Measurements from ENCODE around the gene MINDY2. TPM values are rescaled to one million over a fixed set of nuclear protein-coding genes. Genes with fewer than 3 reads are reported as not detected.
A peak's percentile ranks its signal among the peaks of the same experiment; 100 is the strongest.

The MINDY2 gene
- total and polyA plus RNA-seq, 4 donors = 1.5 to 7.0 (median 5.1) TPM

DNA sequence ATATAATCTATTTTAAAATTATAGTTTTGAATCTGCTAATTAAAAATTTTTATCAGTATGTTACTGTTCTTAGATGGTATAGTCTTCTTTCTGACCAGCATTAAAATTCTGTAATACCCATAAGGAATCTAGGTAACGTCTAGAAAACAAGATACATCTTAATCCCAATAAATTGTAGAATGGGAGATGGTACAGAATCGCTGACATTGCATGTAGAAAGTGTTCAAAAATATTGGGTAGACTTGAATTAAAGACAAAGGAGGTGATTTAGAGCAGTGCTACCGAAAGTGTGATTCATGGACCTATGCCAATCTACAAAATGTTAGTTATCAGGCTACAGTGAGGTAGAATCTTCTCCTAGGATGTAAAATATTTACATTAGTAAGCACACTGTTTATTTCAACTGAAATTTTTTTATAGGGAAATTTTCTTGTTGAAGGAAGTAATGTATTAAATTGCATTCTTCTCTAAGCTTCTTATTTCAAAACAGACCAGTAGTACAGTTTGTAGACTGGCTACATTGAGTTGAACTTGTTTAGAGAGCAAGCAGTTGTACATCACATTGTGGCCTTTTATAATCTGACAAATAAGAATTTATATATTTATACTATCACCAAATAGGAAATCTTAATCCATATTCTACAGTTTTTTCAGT lies 17.1 kb downstream of the MINDY2 start:
- H3K9me3 ChIP-seq (ENCODE audit: control insufficient read depth in 4 of 4, low read length in 3 of 4) = no peaks in the 10 kb centered on the region
- 96% methylated on average over 3 of the region's 3 CpGs for WGBS
- no peaks in the 10 kb centered on the region for H3K27me3 ChIP-seq (ENCODE audit: control insufficient read depth in 4 of 4, insufficient read depth in 4 of 4, low read length in 3 of 4)
- no peaks in the 10 kb centered on the region for H3K4me1 ChIP-seq (ENCODE audit: control insufficient read depth in 4 of 4, insufficient read depth in 4 of 4, low read length in 3 of 4)
- no peak for DNase-seq (ENCODE audit: low spot score)
- H3K4me3 ChIP-seq (ENCODE audit: low read depth in 1 of 3, low read length in 3 of 3) = no peak overlapping the region
- no peak overlapping the region for H3K9ac ChIP-seq (ENCODE audit: low read depth in 1 of 2, low read length in 2 of 2)
- TF ChIP-seq FOXA2 (IDR thresholded peaks at IDR 0.05) = no peak
- no peak for TF ChIP-seq CTCF (IDR thresholded peaks at IDR 0.05; ENCODE audit: low read depth, low read length, missing input control)
- no peak for TF ChIP-seq NR2F2 (IDR thresholded peaks at IDR 0.05)
- TF ChIP-seq RAD21 (IDR thresholded peaks at IDR 0.05) = no peak
- TF ChIP-seq GABPA (IDR thresholded peaks at IDR 0.05 in 1 of 2, conservative IDR thresholded peaks at IDR 0.05 in 1 of 2) = no peak
- TF ChIP-seq, protein P1, sequence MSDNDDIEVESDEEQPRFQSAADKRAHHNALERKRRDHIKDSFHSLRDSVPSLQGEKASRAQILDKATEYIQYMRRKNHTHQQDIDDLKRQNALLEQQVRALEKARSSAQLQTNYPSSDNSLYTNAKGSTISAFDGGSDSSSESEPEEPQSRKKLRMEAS (IDR thresholded peaks at IDR 0.05) = no peak
- no peak for TF ChIP-seq EGR1 (IDR thresholded peaks at IDR 0.05; ENCODE audit: low read depth in 2 of 2)
- TF ChIP-seq ZBTB33 (IDR thresholded peaks at IDR 0.05) = no peak
- no peak for TF ChIP-seq TAF1 (conservative IDR thresholded peaks at IDR 0.05)
- TF ChIP-seq HNF4A (conservative IDR thresholded peaks at IDR 0.05) = no peak
- no peak for TF ChIP-seq JUND (IDR thresholded peaks at IDR 0.05)
- no peak for TF ChIP-seq SP1 (IDR thresholded peaks at IDR 0.05)
- TF ChIP-seq HNF4G (IDR thresholded peaks at IDR 0.05) = no peak
- TF ChIP-seq, protein P2, sequence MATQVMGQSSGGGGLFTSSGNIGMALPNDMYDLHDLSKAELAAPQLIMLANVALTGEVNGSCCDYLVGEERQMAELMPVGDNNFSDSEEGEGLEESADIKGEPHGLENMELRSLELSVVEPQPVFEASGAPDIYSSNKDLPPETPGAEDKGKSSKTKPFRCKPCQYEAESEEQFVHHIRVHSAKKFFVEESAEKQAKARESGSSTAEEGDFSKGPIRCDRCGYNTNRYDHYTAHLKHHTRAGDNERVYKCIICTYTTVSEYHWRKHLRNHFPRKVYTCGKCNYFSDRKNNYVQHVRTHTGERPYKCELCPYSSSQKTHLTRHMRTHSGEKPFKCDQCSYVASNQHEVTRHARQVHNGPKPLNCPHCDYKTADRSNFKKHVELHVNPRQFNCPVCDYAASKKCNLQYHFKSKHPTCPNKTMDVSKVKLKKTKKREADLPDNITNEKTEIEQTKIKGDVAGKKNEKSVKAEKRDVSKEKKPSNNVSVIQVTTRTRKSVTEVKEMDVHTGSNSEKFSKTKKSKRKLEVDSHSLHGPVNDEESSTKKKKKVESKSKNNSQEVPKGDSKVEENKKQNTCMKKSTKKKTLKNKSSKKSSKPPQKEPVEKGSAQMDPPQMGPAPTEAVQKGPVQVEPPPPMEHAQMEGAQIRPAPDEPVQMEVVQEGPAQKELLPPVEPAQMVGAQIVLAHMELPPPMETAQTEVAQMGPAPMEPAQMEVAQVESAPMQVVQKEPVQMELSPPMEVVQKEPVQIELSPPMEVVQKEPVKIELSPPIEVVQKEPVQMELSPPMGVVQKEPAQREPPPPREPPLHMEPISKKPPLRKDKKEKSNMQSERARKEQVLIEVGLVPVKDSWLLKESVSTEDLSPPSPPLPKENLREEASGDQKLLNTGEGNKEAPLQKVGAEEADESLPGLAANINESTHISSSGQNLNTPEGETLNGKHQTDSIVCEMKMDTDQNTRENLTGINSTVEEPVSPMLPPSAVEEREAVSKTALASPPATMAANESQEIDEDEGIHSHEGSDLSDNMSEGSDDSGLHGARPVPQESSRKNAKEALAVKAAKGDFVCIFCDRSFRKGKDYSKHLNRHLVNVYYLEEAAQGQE (IDR thresholded peaks at IDR 0.05) = no peak
- no peak for TF ChIP-seq RXRA (IDR thresholded peaks at IDR 0.05)
- H3K36me3 ChIP-seq (ENCODE audit: control insufficient read depth in 4 of 4, insufficient read depth in 3 of 4, low read depth in 1 of 4, low read length in 3 of 4) = no peaks in the 10 kb centered on the region
- H3K27ac ChIP-seq (ENCODE audit: low read depth in 1 of 2, low read length in 2 of 2) = no peak overlapping the region

GRCh38 chr15:58793862-58794261 lies 22.8 kb downstream of the MINDY2 start:
- WGBS = 91% methylated on average over 6 of the region's 6 CpGs
- H3K9ac ChIP-seq (ENCODE audit: low read depth in 1 of 2, low read length in 2 of 2) = no peak overlapping the region
- TF ChIP-seq CTCF (IDR thresholded peaks at IDR 0.05; ENCODE audit: low read depth, low read length, missing input control) = no peak
- TF ChIP-seq RAD21 (IDR thresholded peaks at IDR 0.05) = no peak
- H3K4me1 ChIP-seq (ENCODE audit: control insufficient read depth in 4 of 4, insufficient read depth in 4 of 4, low read length in 3 of 4) = no peaks in the 10 kb centered on the region
- peak; percentile 33 for DNase-seq (ENCODE audit: low spot score)
- H3K27ac ChIP-seq (ENCODE audit: low read depth in 1 of 2, low read length in 2 of 2) = no peak overlapping the region
- H3K27me3 ChIP-seq (ENCODE audit: control insufficient read depth in 4 of 4, insufficient read depth in 4 of 4, low read length in 3 of 4) = no peaks in the 10 kb centered on the region
- H3K36me3 ChIP-seq (ENCODE audit: control insufficient read depth in 4 of 4, insufficient read depth in 3 of 4, low read depth in 1 of 4, low read length in 3 of 4) = no peaks in the 10 kb centered on the region
- no peaks in the 10 kb centered on the region for H3K9me3 ChIP-seq (ENCODE audit: control insufficient read depth in 4 of 4, low read length in 3 of 4)
- no peak overlapping the region for H3K4me3 ChIP-seq (ENCODE audit: low read depth in 1 of 3, low read length in 3 of 3)

Measured in liver (tissue), 9 donors.